Skeletal muscle satellite cell (primary cell): ENCODE results near the gene ABHD12B.
"Not testable (repeated sequence)": the region's sequence is repeated elsewhere in the genome, so short reads cannot be mapped to it uniquely, and the experiment has no call there.

ENCODE experiments used
- H3K27me3 ChIP-seq: 2 replicates; pipeline ENCODE4 v1.7.0; 2013; ENCODE audit warnings: low read length; ENCODE audit not compliant: control insufficient read depth, insufficient read depth
- H3K36me3 ChIP-seq: 2 replicates; pipeline ENCODE4 v1.7.0; 2013; ENCODE audit warnings: mild to moderate bottlenecking, control low read depth, low read length; ENCODE audit not compliant: insufficient read depth
- H3K4me1 ChIP-seq: 2 replicates; pipeline ENCODE4 v1.7.0; 2013; ENCODE audit warnings: low read length; ENCODE audit not compliant: control insufficient read depth, insufficient read depth
- H3K4me2 ChIP-seq: 2 replicates; pipeline ENCODE4 v1.7.0; 2013; ENCODE audit warnings: mild to moderate bottlenecking, low read length
- H3K4me3 ChIP-seq: 2 replicates; pipeline ENCODE4 v1.7.0; 2013; ENCODE audit warnings: low read length
- H3K9ac ChIP-seq: 2 replicates; pipeline ENCODE4 v1.7.0; 2013; ENCODE audit warnings: mild to moderate bottlenecking, low read depth, low read length, moderate library complexity
- H3K9me3 ChIP-seq: replicated peaks from 2 replicates; pipeline ENCODE4 v1.7.0; 2013; ENCODE audit warnings: mild to moderate bottlenecking, control low read depth, low read length

The ABHD12B gene

DNA sequence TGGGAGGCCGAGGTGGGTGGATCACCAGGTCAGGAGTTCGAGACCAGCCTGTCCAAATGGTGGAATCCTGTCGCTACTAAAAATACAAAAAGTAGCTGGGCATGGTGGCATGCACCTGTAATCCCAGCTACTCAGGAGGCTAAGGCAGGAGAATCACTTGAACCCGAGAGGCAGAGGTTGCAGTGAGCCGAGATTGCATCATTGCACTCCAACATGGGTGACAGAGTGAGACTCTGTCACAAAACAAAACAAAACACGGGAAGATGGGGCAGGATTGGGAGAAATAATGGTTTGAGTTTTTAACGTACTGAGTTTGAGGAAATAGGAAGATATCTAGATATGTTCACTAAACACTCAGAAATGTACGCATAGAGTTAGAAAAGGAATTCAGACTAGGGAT lies 69.8 kb downstream of the ABHD12B start:
- not testable (repeated sequence) for H3K4me3 ChIP-seq

DNA sequence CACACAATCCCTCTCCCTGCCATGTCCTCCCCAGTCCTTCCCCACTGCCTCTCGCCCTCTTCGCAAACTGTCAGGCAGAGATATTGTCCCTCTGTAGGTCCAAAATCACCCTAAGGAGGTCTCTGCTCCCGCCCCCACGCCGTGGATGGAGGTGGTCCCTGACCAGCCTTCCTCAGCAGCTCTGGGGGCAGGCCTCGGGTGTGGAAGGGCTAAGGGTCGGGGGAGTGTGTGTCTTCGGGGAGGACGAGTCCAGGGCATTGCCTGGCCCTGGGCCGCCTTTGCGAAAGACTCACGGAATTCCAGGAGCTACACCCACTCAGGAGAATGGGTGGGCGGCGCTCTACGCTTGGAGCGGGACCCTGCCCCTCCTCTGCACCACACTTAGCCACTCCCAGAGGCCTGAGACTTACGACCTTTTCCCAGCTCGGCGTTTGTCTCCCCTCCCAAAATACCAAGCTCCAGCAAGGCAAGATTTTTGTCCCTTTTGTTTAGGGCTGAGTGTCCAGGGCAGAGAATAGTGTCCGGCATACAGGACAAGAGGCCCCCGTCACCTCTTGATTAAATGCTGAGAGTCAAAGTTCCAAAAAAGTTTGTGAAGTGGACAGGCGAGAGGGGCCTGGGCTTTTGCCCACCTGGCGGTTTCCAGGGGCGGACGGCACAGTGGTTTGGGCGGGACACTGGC lies 71.5 kb downstream of the ABHD12B start:
- peaks cover 17% of the 10 kb centered on the region for H3K4me1 ChIP-seq

More for the DNA sequence above, 69.8 kb downstream of the ABHD12B start:
- H3K4me1 ChIP-seq = peaks cover 24% of the 10 kb centered on the region
- not testable (repeated sequence) for H3K9me3 ChIP-seq, H3K4me2 ChIP-seq, H3K9ac ChIP-seq, H3K36me3 ChIP-seq, H3K27me3 ChIP-seq

DNA sequence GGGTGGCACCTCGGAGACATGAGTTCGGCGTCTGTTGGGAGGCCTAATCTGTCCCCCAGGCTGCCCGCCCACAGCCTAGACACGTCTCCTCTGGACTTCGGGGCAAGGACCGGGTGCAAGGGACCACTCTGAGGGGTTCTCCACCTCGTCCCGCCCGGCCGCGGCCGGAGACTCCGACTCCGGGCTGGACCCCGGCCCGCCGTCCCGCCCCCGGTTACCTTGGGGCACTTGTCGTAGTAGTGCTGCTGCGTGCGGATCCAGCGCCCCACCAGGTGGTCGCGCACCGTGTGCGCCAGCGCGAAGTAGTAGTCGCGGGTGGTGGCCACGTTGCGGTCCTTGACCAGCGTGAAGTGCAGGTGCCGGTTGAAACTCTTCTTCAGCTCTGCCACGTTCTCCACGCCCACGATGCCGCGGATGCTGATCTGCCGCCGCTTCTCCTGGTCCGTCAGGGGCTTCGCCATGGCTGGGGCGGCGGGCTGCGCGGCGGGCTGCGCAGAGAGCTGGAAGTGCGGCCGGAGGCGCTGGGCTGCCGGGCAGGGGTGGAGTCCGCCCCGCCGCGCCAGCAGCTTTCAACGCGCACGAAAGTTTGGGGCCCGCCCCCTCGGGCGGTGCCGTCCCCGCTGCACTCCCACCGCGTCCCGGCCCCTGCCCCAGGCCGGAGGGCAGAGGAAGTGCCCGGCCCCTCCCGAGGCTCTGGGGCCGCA lies 72.2 kb downstream of the ABHD12B start, which contains the start of gene PYGL:
PYGL (minus strand) TSS at position 541 of the 704 bp plus-strand sequence; CDS start at position 461, 80 bp downstream.
- H3K36me3 ChIP-seq = no peaks in the 10 kb centered on the region
- peak within 1 kb of the TSS; percentile 92 for H3K4me2 ChIP-seq
- H3K4me3 ChIP-seq = peak within 1 kb of the TSS; percentile 98
- H3K9me3 ChIP-seq = no peaks in the 10 kb centered on the region
- H3K9ac ChIP-seq = peak within 1 kb of the TSS; percentile 78
- peaks cover 14% of the 10 kb centered on the region for H3K4me1 ChIP-seq
- no peaks in the 10 kb centered on the region for H3K27me3 ChIP-seq

More for the DNA sequence above, 71.5 kb downstream of the ABHD12B start:
- Histone ChIP-seq H3K27me3 (no peaks in the 10 kb centered on the region), H3K9ac (peak overlapping the region; percentile 78), H3K4me2 (peak overlapping the region; percentile 92), H3K4me3 (peak overlapping the region; percentile 98), H3K36me3 (no peaks in the 10 kb centered on the region), H3K9me3 (no peaks in the 10 kb centered on the region)

DNA sequence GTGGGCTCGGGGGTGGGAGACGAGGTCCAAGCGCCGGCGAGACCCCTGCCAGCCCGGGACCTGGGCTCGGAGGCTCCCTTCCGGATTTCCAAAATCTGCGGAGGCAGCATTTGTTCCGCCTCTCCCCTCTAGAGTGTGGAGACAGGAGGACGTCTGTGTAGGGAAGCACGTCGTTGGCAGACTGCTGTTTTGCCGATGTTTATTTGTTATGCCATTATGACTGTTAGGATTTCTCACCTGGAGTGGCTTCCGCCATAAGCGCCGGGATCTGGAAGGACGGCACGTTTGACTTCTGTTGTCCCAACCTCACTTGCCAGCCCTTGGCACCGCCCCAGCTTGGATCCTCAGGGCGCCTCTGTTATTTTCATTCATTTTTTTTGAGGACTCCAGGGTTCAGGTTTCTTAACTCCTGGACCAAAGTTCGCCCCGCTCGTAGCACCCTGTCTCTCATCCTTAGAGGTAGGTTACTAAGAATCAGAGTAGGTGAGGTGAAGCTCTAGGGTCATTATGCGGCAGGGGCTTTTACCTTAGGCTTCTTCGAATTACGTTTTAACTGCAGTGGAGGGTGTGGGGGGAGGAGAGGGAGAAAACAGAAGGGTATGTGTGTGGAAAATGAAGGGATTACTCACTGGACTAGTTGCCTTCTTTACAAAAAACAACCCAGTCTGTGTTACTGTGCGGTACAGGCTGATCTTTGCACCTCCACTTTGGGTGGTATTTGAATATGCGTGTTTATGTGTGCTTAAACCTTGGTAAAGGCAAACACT lies 73.0 kb downstream of the ABHD12B start:
- Histone ChIP-seq H3K4me3 (peak overlapping the region; percentile 98), H3K36me3 (no peaks in the 10 kb centered on the region), H3K4me1 (peaks cover 14% of the 10 kb centered on the region), H3K9me3 (no peaks in the 10 kb centered on the region), H3K4me2 (peak overlapping the region; percentile 92), H3K9ac (peak overlapping the region; percentile 78), H3K27me3 (no peaks in the 10 kb centered on the region)

GRCh38 chr14:50946234-50946935 lies 74.5 kb downstream of the ABHD12B start:
- no peak overlapping the region for H3K4me2 ChIP-seq
- H3K9ac ChIP-seq = no peak overlapping the region
- no peaks in the 10 kb centered on the region for H3K9me3 ChIP-seq
- H3K4me3 ChIP-seq = no peak overlapping the region
- no peaks in the 10 kb centered on the region for H3K27me3 ChIP-seq
- peaks cover 14% of the 10 kb centered on the region for H3K4me1 ChIP-seq
- H3K36me3 ChIP-seq = no peaks in the 10 kb centered on the region

DNA sequence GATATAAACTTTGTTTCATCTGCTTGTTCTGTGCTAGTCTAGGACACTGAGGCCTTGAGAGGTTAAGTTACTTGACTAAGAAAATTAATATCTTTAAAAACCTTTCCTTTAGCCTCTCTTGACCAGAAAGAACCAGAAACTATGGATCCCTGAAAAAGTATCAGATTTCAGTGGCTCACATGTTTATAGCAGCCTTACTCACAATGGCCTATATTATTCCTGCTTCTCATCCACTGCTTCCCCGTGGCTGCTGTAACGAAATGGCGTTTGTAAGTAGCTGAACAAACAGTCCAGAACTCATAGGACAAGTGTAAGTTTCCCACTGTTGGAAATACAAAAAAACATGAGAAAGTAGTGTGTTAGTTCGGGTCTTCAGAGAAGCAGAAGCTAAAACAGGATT lies 75.6 kb downstream of the ABHD12B start:
- H3K4me2 ChIP-seq = no peak overlapping the region
- no peaks in the 10 kb centered on the region for H3K27me3 ChIP-seq
- no peak overlapping the region for H3K4me3 ChIP-seq
- H3K9ac ChIP-seq = no peak overlapping the region
- H3K36me3 ChIP-seq = no peaks in the 10 kb centered on the region
- peaks cover 14% of the 10 kb centered on the region for H3K4me1 ChIP-seq
- no peaks in the 10 kb centered on the region for H3K9me3 ChIP-seq

DNA sequence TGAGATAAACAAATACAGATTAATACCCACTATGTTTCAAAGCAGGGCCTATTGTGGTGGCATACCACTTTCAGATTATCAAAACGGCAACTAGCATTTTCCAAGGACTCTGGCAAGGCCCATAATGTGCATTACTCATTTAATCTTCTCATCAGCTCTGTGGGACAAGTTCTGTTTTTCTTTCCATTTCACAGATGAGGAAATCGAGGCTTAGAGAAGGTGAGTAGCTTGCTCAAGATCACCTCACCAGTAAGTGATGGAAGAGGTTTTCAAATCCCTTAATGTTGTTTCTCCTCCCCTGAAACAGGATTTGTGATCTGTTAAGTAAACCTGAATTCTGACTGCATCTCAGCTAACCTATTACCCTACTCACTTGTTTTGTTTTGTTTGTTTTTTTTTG lies 76.4 kb downstream of the ABHD12B start:
- H3K4me3 ChIP-seq = no peak overlapping the region
- H3K4me2 ChIP-seq = no peak overlapping the region
- no peak overlapping the region for H3K9ac ChIP-seq
- no peaks in the 10 kb centered on the region for H3K27me3 ChIP-seq
- H3K4me1 ChIP-seq = peaks cover 11% of the 10 kb centered on the region
- H3K9me3 ChIP-seq = no peaks in the 10 kb centered on the region
- H3K36me3 ChIP-seq = no peaks in the 10 kb centered on the region

DNA sequence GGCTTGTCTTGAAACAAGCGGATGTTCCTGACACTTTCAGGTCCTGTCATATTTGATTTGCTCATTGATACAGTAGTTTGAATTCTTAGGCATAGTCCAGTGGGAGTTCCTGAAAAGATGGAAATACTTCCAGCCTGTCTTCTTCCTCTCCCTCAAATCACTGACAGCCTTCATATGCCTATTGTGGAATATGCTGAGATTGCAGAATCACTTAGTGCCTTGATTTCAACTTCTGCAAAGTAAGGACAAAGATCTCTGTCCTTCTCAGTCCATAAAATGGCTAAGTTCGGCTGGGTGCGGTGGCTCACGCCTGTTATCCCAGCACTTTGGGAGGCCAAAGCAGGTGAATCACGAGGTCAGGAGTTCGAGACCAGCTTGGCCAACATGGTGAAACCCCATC lies 79.2 kb downstream of the ABHD12B start:
- no peak overlapping the region for H3K9ac ChIP-seq
- no peaks in the 10 kb centered on the region for H3K9me3 ChIP-seq
- no peaks in the 10 kb centered on the region for H3K36me3 ChIP-seq
- no peak overlapping the region for H3K4me3 ChIP-seq
- H3K27me3 ChIP-seq = no peaks in the 10 kb centered on the region
- H3K4me2 ChIP-seq = no peak overlapping the region
- H3K4me1 ChIP-seq = peaks cover 16% of the 10 kb centered on the region

DNA sequence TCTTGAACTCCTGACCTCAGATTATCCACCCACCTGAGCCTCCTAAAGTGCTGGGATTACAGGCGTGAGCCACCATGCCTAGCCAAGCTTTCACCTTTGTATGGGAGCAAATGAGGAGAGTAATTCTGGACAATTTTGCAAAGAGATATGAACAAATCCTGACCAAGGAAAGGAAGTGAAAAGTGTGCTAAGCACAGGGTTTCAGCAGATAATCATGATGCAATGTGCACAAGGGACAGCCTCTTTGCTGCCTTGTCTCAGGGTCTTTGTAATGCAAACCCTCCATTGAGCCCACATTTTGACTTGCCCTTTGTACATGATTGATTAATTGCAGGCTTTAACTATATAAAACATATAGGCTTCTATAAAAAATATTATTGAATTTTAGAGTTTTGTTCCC lies 81.6 kb downstream of the ABHD12B start:
- H3K27me3 ChIP-seq = no peaks in the 10 kb centered on the region
- H3K36me3 ChIP-seq = no peaks in the 10 kb centered on the region
- H3K9ac ChIP-seq = no peak overlapping the region
- no peak overlapping the region for H3K4me2 ChIP-seq
- peaks cover 11% of the 10 kb centered on the region for H3K4me1 ChIP-seq
- no peaks in the 10 kb centered on the region for H3K9me3 ChIP-seq
- H3K4me3 ChIP-seq = no peak overlapping the region
